MM.1S (cell line): ENCODE data around the gene MYZAP.

Experiments used
- DNase-seq: peaks from one replicate; pipeline ENCODE4 v3.0.0-alpha.2; 2015
- H2AFZ ChIP-seq: fragments of 300-600 bp; sonication (generic); 2 replicates; pipeline ENCODE4 v1.6.0; 2016; ENCODE audit warnings: antibody characterized with exemption, low read length
- H3F3A ChIP-seq: fragments of 300-600 bp; sonication (generic); 2 replicates; pipeline ENCODE4 v1.6.1; 2016; ENCODE audit warnings: mild to moderate bottlenecking, antibody characterized with exemption, low read length, moderate library complexity, mixed read lengths; ENCODE audit not compliant: insufficient read depth
- H3K27ac ChIP-seq: fragments of 300-600 bp; sonication (generic); 2 replicates; pipeline ENCODE4 v1.5.1; 2016; ENCODE audit warnings: mild to moderate bottlenecking, low read length
- H3K27me3 ChIP-seq: fragments of 300-600 bp; sonication (generic); replicated peaks from 2 replicates; pipeline ENCODE4 v1.6.0; 2016; ENCODE audit warnings: low read length; ENCODE audit not compliant: insufficient read depth
- H3K36me3 ChIP-seq: fragments of 300-600 bp; sonication (generic); replicated peaks from 2 replicates; pipeline ENCODE4 v1.6.1; 2016; ENCODE audit warnings: mild to moderate bottlenecking, low read length, mixed read lengths; ENCODE audit not compliant: insufficient read depth
- H3K4me1 ChIP-seq: fragments of 300-600 bp; sonication (generic); 2 replicates; pipeline ENCODE4 v1.6.1; 2016; ENCODE audit warnings: low read length, mixed read lengths
- H3K4me2 ChIP-seq: fragments of 300-600 bp; sonication (generic); 2 replicates; pipeline ENCODE4 v1.6.0; 2016; ENCODE audit warnings: low read depth, low read length
- H3K4me3 ChIP-seq: fragments of 300-600 bp; sonication (generic); 2 replicates; pipeline ENCODE4 v1.5.1; 2016; ENCODE audit warnings: low read length, mixed read lengths
- H3K79me2 ChIP-seq: fragments of 300-600 bp; sonication (generic); 2 replicates; pipeline ENCODE4 v1.6.1; 2016; ENCODE audit warnings: mixed run types, low read length, mixed read lengths
- H3K9ac ChIP-seq: fragments of 300-600 bp; sonication (generic); 2 replicates; pipeline ENCODE4 v1.6.1; 2016; ENCODE audit warnings: low read length, mixed read lengths
- H3K9me2 ChIP-seq: fragments of 300-600 bp; sonication (generic); replicated peaks from 2 replicates; pipeline ENCODE4 v1.6.1; 2016; ENCODE audit warnings: mild to moderate bottlenecking, low read length, mixed read lengths; ENCODE audit not compliant: insufficient read depth
- H3K9me3 ChIP-seq: fragments of 300-600 bp; sonication (generic); replicated peaks from 2 replicates; pipeline ENCODE4 v1.6.1; 2016; ENCODE audit warnings: mild to moderate bottlenecking, low read length, mixed read lengths; ENCODE audit not compliant: insufficient read depth
- H4K20me1 ChIP-seq: fragments of 300-600 bp; sonication (generic); 2 replicates; pipeline ENCODE4 v1.6.1; 2016; ENCODE audit warnings: mild to moderate bottlenecking, low read length, moderate library complexity, mixed read lengths; ENCODE audit not compliant: insufficient read depth
- EZH2 ChIP-seq: fragments of 300-600 bp; sonication (generic); optimal IDR thresholded peaks from 2 replicates; pipeline ENCODE3; 2017; ENCODE audit warnings: low read depth, mild to moderate bottlenecking, antibody characterized with exemption, low read length, mixed read lengths
- EZH2phosphoT487 ChIP-seq: fragments of 300-600 bp; sonication (generic); IDR thresholded peaks from 2 replicates; pipeline ENCODE4 v1.6.1; 2018; ENCODE audit warnings: antibody characterized with exemption, low read length
- TF ChIP-seq, protein P1 (sequence below): fragments of 300-600 bp; sonication (generic); IDR thresholded peaks from 2 replicates; pipeline ENCODE4 v1.5.1; 2016; ENCODE audit warnings: antibody characterized with exemption, low read length, mixed read lengths

Gene MYZAP

GRCh38 chr15:57599296-57599810 lies 7.6 kb downstream of the MYZAP start:
- Histone ChIP-seq H3K36me3 (no peaks in the 10 kb centered on the region), H3K9ac (no peak overlapping the region), H3K9me3 (no peaks in the 10 kb centered on the region), H3K27ac (no peak overlapping the region), H3K4me2 (no peak overlapping the region), H3K27me3 (no peaks in the 10 kb centered on the region), H4K20me1 (no peaks in the 10 kb centered on the region), H3F3A (no peaks in the 10 kb centered on the region), H3K4me1 (no peaks in the 10 kb centered on the region), H3K9me2 (no peaks in the 10 kb centered on the region), H2AFZ (no peak overlapping the region), H3K4me3 (no peak overlapping the region), H3K79me2 (no peaks in the 10 kb centered on the region)
- no peak for DNase-seq
- TF ChIP-seq, protein P1, sequence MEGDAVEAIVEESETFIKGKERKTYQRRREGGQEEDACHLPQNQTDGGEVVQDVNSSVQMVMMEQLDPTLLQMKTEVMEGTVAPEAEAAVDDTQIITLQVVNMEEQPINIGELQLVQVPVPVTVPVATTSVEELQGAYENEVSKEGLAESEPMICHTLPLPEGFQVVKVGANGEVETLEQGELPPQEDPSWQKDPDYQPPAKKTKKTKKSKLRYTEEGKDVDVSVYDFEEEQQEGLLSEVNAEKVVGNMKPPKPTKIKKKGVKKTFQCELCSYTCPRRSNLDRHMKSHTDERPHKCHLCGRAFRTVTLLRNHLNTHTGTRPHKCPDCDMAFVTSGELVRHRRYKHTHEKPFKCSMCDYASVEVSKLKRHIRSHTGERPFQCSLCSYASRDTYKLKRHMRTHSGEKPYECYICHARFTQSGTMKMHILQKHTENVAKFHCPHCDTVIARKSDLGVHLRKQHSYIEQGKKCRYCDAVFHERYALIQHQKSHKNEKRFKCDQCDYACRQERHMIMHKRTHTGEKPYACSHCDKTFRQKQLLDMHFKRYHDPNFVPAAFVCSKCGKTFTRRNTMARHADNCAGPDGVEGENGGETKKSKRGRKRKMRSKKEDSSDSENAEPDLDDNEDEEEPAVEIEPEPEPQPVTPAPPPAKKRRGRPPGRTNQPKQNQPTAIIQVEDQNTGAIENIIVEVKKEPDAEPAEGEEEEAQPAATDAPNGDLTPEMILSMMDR: no peak
- TF ChIP-seq EZH2phosphoT487: no peak
- no peak for TF ChIP-seq EZH2

GRCh38 chr15:57600197-57600596 lies 8.5 kb downstream of the MYZAP start:
- no peaks in the 10 kb centered on the region for H3K27me3 ChIP-seq
- H3K4me2 ChIP-seq: no peak overlapping the region
- H3K79me2 ChIP-seq: no peaks in the 10 kb centered on the region
- H3K36me3 ChIP-seq: no peaks in the 10 kb centered on the region
- H3K9me3 ChIP-seq: no peaks in the 10 kb centered on the region
- no peaks in the 10 kb centered on the region for H3K4me1 ChIP-seq
- no peak overlapping the region for H3K9ac ChIP-seq
- H3F3A ChIP-seq: no peaks in the 10 kb centered on the region
- no peak overlapping the region for H3K27ac ChIP-seq
- H3K9me2 ChIP-seq: no peaks in the 10 kb centered on the region
- TF ChIP-seq, protein P1: no peak
- TF ChIP-seq EZH2phosphoT487 (no peak), EZH2 (no peak)
- no peak for DNase-seq
- H3K4me3 ChIP-seq: no peak overlapping the region
- H2AFZ ChIP-seq: no peak overlapping the region
- H4K20me1 ChIP-seq: no peaks in the 10 kb centered on the region

DNA sequence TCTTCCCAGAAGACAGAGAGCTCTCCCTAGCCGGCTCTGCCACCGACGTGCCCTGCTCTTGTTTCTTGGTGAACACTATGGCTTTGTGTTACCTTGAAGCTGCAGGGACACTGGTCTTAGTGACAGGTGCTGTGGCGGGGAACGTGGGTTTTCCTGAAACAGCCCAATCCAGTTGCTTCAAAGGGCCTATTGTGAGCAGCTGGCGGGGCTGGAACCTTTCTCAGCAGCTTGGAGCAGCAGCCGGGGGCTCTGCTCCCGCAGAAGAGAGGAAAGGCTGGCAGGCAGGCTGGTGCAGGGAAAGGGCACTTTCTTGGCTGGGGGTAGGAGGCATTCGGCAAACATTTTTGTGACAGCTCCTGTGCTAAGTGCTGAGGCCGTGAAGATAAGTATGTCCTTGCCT lies 12.8 kb downstream of the MYZAP start:
- H3K4me1 ChIP-seq: no peaks in the 10 kb centered on the region
- no peaks in the 10 kb centered on the region for H3K9me2 ChIP-seq
- H3K27me3 ChIP-seq: no peaks in the 10 kb centered on the region
- no peaks in the 10 kb centered on the region for H3F3A ChIP-seq
- no peak for DNase-seq
- H3K4me2 ChIP-seq: no peak overlapping the region
- H3K9me3 ChIP-seq: no peaks in the 10 kb centered on the region
- TF ChIP-seq EZH2 (no peak), EZH2phosphoT487 (no peak)
- TF ChIP-seq, protein P1: no peak
- no peaks in the 10 kb centered on the region for H3K36me3 ChIP-seq
- no peaks in the 10 kb centered on the region for H4K20me1 ChIP-seq
- no peak overlapping the region for H2AFZ ChIP-seq
- H3K27ac ChIP-seq: no peak overlapping the region
- H3K9ac ChIP-seq: no peak overlapping the region
- H3K4me3 ChIP-seq: no peak overlapping the region
- no peaks in the 10 kb centered on the region for H3K79me2 ChIP-seq
